H9 (cell line): Measurements from ENCODE around the gene GLRA3. TPM values are rescaled to one million over a fixed set of nuclear protein-coding genes. Genes with fewer than 3 reads are reported as not detected.

Experiments
- DNase-seq: peaks from one replicate; pipeline ENCODE4 v3.0.0-alpha.2; 2017
- H2AFZ ChIP-seq: one replicate; pipeline ENCODE4 v1.6.1; 2013; ENCODE audit warnings: mild to moderate bottlenecking, low read length, control low read depth, moderate library complexity
- H2AK5ac ChIP-seq: 2 replicates; pipeline ENCODE4 v1.6.1; 2013; ENCODE audit warnings: low read length, control low read depth, mixed read lengths; ENCODE audit not compliant: insufficient read length
- H2BK120ac ChIP-seq: one replicate; pipeline ENCODE4 v1.6.1; 2013; ENCODE audit warnings: low read depth, mild to moderate bottlenecking, low read length, control low read depth, inconsistent platforms; ENCODE audit not compliant: poor library complexity, severe bottlenecking
- H2BK12ac ChIP-seq: 2 replicates; pipeline ENCODE4 v1.6.1; 2013; ENCODE audit warnings: low read length, control low read depth, mixed read lengths, low read depth; ENCODE audit not compliant: insufficient read length
- H2BK15ac ChIP-seq: 2 replicates; pipeline ENCODE4 v1.6.1; 2013; ENCODE audit warnings: low read depth, low read length, control low read depth
- H2BK20ac ChIP-seq: one replicate; pipeline ENCODE4 v1.6.1; 2013; ENCODE audit warnings: low read depth, mild to moderate bottlenecking, low read length, control low read depth, inconsistent platforms; ENCODE audit not compliant: poor library complexity, severe bottlenecking
- H2BK5ac ChIP-seq: 2 replicates; pipeline ENCODE4 v1.6.1; 2013; ENCODE audit warnings: low read length, control low read depth, mixed read lengths; ENCODE audit not compliant: insufficient read length
- H3K14ac ChIP-seq: 2 replicates; pipeline ENCODE4 v1.6.1; 2013; ENCODE audit warnings: low read length, control low read depth; ENCODE audit not compliant: insufficient read depth
- H3K18ac ChIP-seq: 2 replicates; pipeline ENCODE4 v1.6.1; 2013; ENCODE audit warnings: low read depth, mild to moderate bottlenecking, mixed read lengths, low read length, control low read depth; ENCODE audit not compliant: insufficient read length
- H3K23ac ChIP-seq: 2 replicates; pipeline ENCODE4 v1.6.1; 2013; ENCODE audit warnings: low read length, control low read depth, mixed read lengths, low read depth; ENCODE audit not compliant: insufficient read length
- H3K23me2 ChIP-seq: 2 replicates; pipeline ENCODE4 v1.6.1; 2013; ENCODE audit warnings: low read depth, mild to moderate bottlenecking, mixed read lengths, low read length, control low read depth; ENCODE audit not compliant: insufficient read length, poor library complexity, severe bottlenecking
- H3K27ac ChIP-seq: 2 replicates; pipeline ENCODE4 v1.5.1; 2013; ENCODE audit warnings: low read length, control low read depth, mixed read lengths, low read depth; ENCODE audit not compliant: insufficient read length
- H3K27me3 ChIP-seq: 2 replicates; pipeline ENCODE4 v1.6.1; 2013; ENCODE audit warnings: low read length, control low read depth, inconsistent platforms; ENCODE audit not compliant: insufficient read depth
- H3K4ac ChIP-seq: 2 replicates; pipeline ENCODE4 v1.6.1; 2013; ENCODE audit warnings: low read depth, mild to moderate bottlenecking, control low read depth, inconsistent platforms, low read length, moderate library complexity
- H3K4me1 ChIP-seq: 2 replicates; pipeline ENCODE4 v1.6.1; 2013; ENCODE audit warnings: low read length, control low read depth, inconsistent platforms; ENCODE audit not compliant: insufficient read depth
- H3K4me2 ChIP-seq: 2 replicates; pipeline ENCODE4 v1.6.1; 2013; ENCODE audit warnings: low read length, control low read depth, mixed read lengths; ENCODE audit not compliant: insufficient read length, insufficient read depth
- H3K56ac ChIP-seq: 2 replicates; pipeline ENCODE4 v1.6.1; 2013; ENCODE audit warnings: low read depth, mild to moderate bottlenecking, mixed read lengths, low read length, control low read depth; ENCODE audit not compliant: insufficient read length
- H3K79me1 ChIP-seq: 2 replicates; pipeline ENCODE4 v1.6.1; 2013; ENCODE audit warnings: low read depth, mild to moderate bottlenecking, moderate library complexity, low read length, control low read depth, inconsistent platforms; ENCODE audit not compliant: insufficient read depth, poor library complexity, severe bottlenecking
- H3K79me2 ChIP-seq: 2 replicates; pipeline ENCODE4 v1.6.1; 2013; ENCODE audit warnings: low read length, control low read depth, inconsistent platforms; ENCODE audit not compliant: insufficient read depth
- H3K9ac ChIP-seq: 2 replicates; pipeline ENCODE4 v1.6.1; 2013; ENCODE audit warnings: low read length, control low read depth, mixed read lengths; ENCODE audit not compliant: insufficient read length; ENCODE audit errors: extremely low read depth
- H3K9me3 ChIP-seq: one replicate; pipeline ENCODE4 v1.6.1; 2013; ENCODE audit warnings: low read depth, low read length, inconsistent platforms; ENCODE audit not compliant: control insufficient read depth
- H3T11ph ChIP-seq: one replicate; pipeline ENCODE4 v1.6.1; 2013; ENCODE audit warnings: mild to moderate bottlenecking, low read length, control low read depth, inconsistent platforms
- H4K20me1 ChIP-seq: one replicate; pipeline ENCODE4 v1.6.1; 2013; ENCODE audit not compliant: control insufficient read depth, insufficient read length, insufficient read depth
- H4K5ac ChIP-seq: 2 replicates; pipeline ENCODE4 v1.6.1; 2013; ENCODE audit warnings: low read depth, mild to moderate bottlenecking, mixed read lengths, low read length, control low read depth; ENCODE audit not compliant: insufficient read length
- H4K8ac ChIP-seq: replicated peaks from 2 replicates; pipeline ENCODE4 v1.6.1; 2013; ENCODE audit warnings: low read length, control low read depth, mixed read lengths, low read depth; ENCODE audit not compliant: insufficient read length
- H4K91ac ChIP-seq: 2 replicates; pipeline ENCODE4 v1.6.1; 2013; ENCODE audit warnings: low read depth, mild to moderate bottlenecking, moderate library complexity, mixed read lengths, low read length, control low read depth; ENCODE audit not compliant: insufficient read length
- H3K27ac Mint-ChIP-seq, 3 experiments: 2 replicates in 2 of 3; 3 replicates in 1 of 3; pipeline ENCODE4 v1.8.0; 2020 to 2021; ENCODE audit warnings: mixed read lengths in 3 of 3, mild to moderate bottlenecking in 1 of 3, moderate library complexity in 1 of 3
- H3K27me3 Mint-ChIP-seq: 2 replicates; pipeline ENCODE4 v1.8.0; 2021; ENCODE audit warnings: low read depth, mild to moderate bottlenecking, moderate library complexity, mixed read lengths
- H3K36me3 Mint-ChIP-seq, 3 experiments: 2 replicates in 2 of 3; 3 replicates in 1 of 3; pipeline ENCODE4 v1.8.0; 2020 to 2021; ENCODE audit warnings: low read depth in 3 of 3, mixed read lengths in 3 of 3; ENCODE audit not compliant: insufficient read depth in 1 of 3
- H3K4me1 Mint-ChIP-seq, 2 experiments: 2 replicates each; pipeline ENCODE4 v1.8.0; 2020; ENCODE audit warnings: mixed read lengths in 2 of 2
- H3K4me3 Mint-ChIP-seq, 2 experiments: 2 replicates in 1 of 2; 3 replicates in 1 of 2; pipeline ENCODE4 v1.8.0; 2020 to 2021; ENCODE audit warnings: mild to moderate bottlenecking in 2 of 2, mixed read lengths in 2 of 2, moderate library complexity in 1 of 2
- H3K9me3 Mint-ChIP-seq, 2 experiments: 2 replicates in 1 of 2; 3 replicates in 1 of 2; pipeline ENCODE4 v1.8.0; 2020; ENCODE audit warnings: mild to moderate bottlenecking in 2 of 2, mixed read lengths in 2 of 2, moderate library complexity in 1 of 2
- CTCF ChIP-seq: fragments of 200-600 bp; sonication (generic); conservative IDR thresholded peaks from 3 replicates; pipeline ENCODE4 v1.8.0; 2021; ENCODE audit warnings: antibody characterized with exemption, mild to moderate bottlenecking
- WGBS: extraction: QIAGEN DNeasy Blood & Tissue Kit; methylation state at CpG from one replicate; pipeline ENCODE4 v1.1.7; 2013; ENCODE audit warnings: missing lambda C conversion rate, low lambda C conversion rate, mixed read lengths; ENCODE audit not compliant: insufficient read length; ENCODE audit errors: extremely low coverage; 5-methylcytosine and 5-hydroxymethylcytosine counted together
- total RNA-seq: library from RNA; stranded (reverse); gene quantifications from 2 replicates; pipeline ENCODE4 v1.2.1, GENCODE V29; 2021

Gene GLRA3
- total RNA-seq, 1 experiment from 2014 or later, result 0.09 TPM

GRCh38 chr4:174739576-174739975 lies 89.5 kb downstream of the GLRA3 start:
- no peaks in the 10 kb centered on the region for H3K79me2 ChIP-seq
- TF ChIP-seq CTCF, result no peak
- no peak overlapping the region for H3K56ac ChIP-seq
- H2BK120ac ChIP-seq, result no peak overlapping the region
- H3K4ac ChIP-seq, result no peak overlapping the region
- no peak for DNase-seq
- H3K14ac ChIP-seq, result no peak overlapping the region
- H3K18ac ChIP-seq, result no peak overlapping the region
- H2AFZ ChIP-seq, result no peak overlapping the region
- H4K5ac ChIP-seq, result no peak overlapping the region
- no peak overlapping the region for H3K27ac Mint-ChIP-seq
- H4K91ac ChIP-seq, result no peak overlapping the region
- H3K27ac ChIP-seq, result no peak overlapping the region
- H3K9me3 ChIP-seq, result no peaks in the 10 kb centered on the region
- no peak overlapping the region for H3K9ac ChIP-seq
- WGBS, result no CpG with 5 or more reads among the region's 3 CpGs
- H4K20me1 ChIP-seq, result no peaks in the 10 kb centered on the region
- H3K79me1 ChIP-seq, result no peaks in the 10 kb centered on the region
- no peak overlapping the region for H3T11ph ChIP-seq
- H3K4me2 ChIP-seq, result no peak overlapping the region
- H3K9me3 Mint-ChIP-seq, result peaks cover 0 to 2% of the 10 kb centered on the region in 2 experiments; a peak in 2 of 5 replicates
- H3K23me2 ChIP-seq, result no peaks in the 10 kb centered on the region
- no peak overlapping the region for H3K23ac ChIP-seq
- H2BK12ac ChIP-seq, result no peak overlapping the region
- no peak overlapping the region for H2BK15ac ChIP-seq
- no peak overlapping the region for H2BK5ac ChIP-seq
- no peaks in the 10 kb centered on the region for H3K36me3 Mint-ChIP-seq
- H3K27me3 ChIP-seq, result no peaks in the 10 kb centered on the region
- H3K27me3 Mint-ChIP-seq, result no peaks in the 10 kb centered on the region
- no peak overlapping the region for H3K4me3 Mint-ChIP-seq
- H2BK20ac ChIP-seq, result no peak overlapping the region
- no peak overlapping the region for H2AK5ac ChIP-seq
- no peak overlapping the region for H4K8ac ChIP-seq
- no peaks in the 10 kb centered on the region for H3K4me1 ChIP-seq
- peaks cover 2 to 5% of the 10 kb centered on the region in 2 experiments; a peak in 1 of 4 replicates for H3K4me1 Mint-ChIP-seq
